K562 (cell line): ENCODE data around the gene CACNA1C. TPM values are rescaled to one million over a fixed set of nuclear protein-coding genes. Genes with fewer than 3 reads are reported as not detected.

ENCODE experiments used
- ATAC-seq: fragments of 200-7000 bp; cut with Tn5 transposase; 3 replicates; pipeline ENCODE4 v1.9.1; 2020; ENCODE audit warnings: moderate library complexity
- BruUV-seq: library from RNA; stranded (reverse); fragments of 400-500 nt; replicated peaks from 2 replicates; lab custom pipeline; 2021; lab: Mats Ljungman, UMichigan
- CTCF ChIA-PET: fragments of 300-600 bp; formaldehyde crosslinking; extraction: SDS; loops from one replicate; lab custom pipeline; 2021; ENCODE audit warnings: low intra/inter-chr PET ratio; lab: Yijun Ruan, JAX
- POLR2A ChIA-PET: fragments of 300-600, 350-650 bp; sonication (Branson Sonifier 250); formaldehyde crosslinking; extraction: SDS; loops from one replicate; lab custom pipeline; 2021; ENCODE audit warnings: antibody characterized with exemption, inconsistent platforms; lab: Yijun Ruan, JAX
- DNase-seq, 4 experiments: peaks; one replicate each; pipeline versions ENCODE4 v3.0.0 to v3.0.0-alpha.2; 2011 to 2018; ENCODE audit warnings: low spot score in 3 of 4, mixed read lengths in 3 of 4; ENCODE audit errors: extremely low read depth in 1 of 4
- FAIRE-seq: peaks from 2 replicates; lab custom pipeline; 2011; peaks lifted over from hg19 to GRCh38; lab: Jason Lieb, UNC
- H2AFZ ChIP-seq: 2 replicates; pipeline ENCODE4 v1.6.0; 2011; ENCODE audit warnings: low read depth, low read length, control low read depth, inconsistent platforms
- H3K27ac ChIP-seq: fragments of 200-600 bp; 3 replicates; pipeline ENCODE4 v1.8.0; 2011; ENCODE audit warnings: low read depth, mild to moderate bottlenecking, control low read depth, inconsistent platforms, low read length, moderate library complexity, mixed read lengths; ENCODE audit errors: extremely low read depth
- H3K27me3 ChIP-seq, 2 experiments: fragments of 300-600 bp in 1 of 2; 2 replicates in 1 of 2; 3 replicates in 1 of 2; pipeline versions ENCODE4 v1.6.0 to v1.8.0; 2011; ENCODE audit warnings: inconsistent platforms in 2 of 2, low read length in 2 of 2, mild to moderate bottlenecking in 1 of 2, mixed read lengths in 1 of 2, moderate library complexity in 1 of 2; ENCODE audit not compliant: control insufficient read depth in 2 of 2, insufficient read depth in 2 of 2
- H3K36me3 ChIP-seq: fragments of 300-600 bp; 3 replicates; pipeline ENCODE4 v1.8.0; 2011; ENCODE audit warnings: mild to moderate bottlenecking, low read length, inconsistent platforms; ENCODE audit not compliant: control insufficient read depth, insufficient read depth
- H3K4me1 ChIP-seq, 2 experiments: fragments of 200-600 bp in 1 of 2; replicated peaks in 1 of 2; 2 replicates in 1 of 2; 3 replicates in 1 of 2; pipeline versions ENCODE4 v1.5.1 to v1.8.0; 2011; ENCODE audit warnings: inconsistent platforms in 2 of 2, low read length in 2 of 2, mild to moderate bottlenecking in 1 of 2, mixed read lengths in 1 of 2, moderate library complexity in 1 of 2; ENCODE audit not compliant: control insufficient read depth in 2 of 2, insufficient read depth in 2 of 2
- H3K4me2 ChIP-seq: 2 replicates; pipeline ENCODE4 v1.6.1; 2011; ENCODE audit warnings: low read length, control low read depth, inconsistent platforms, mixed read lengths; ENCODE audit not compliant: insufficient read depth
- H3K4me3 ChIP-seq: fragments of 200-600 bp; sonication (generic), shearing (Covaris generic); 2 replicates; pipeline ENCODE4 v1.5.1; 2016; ENCODE audit warnings: control low read depth, inconsistent platforms
- H3K79me2 ChIP-seq: fragments of 200-600 bp; 3 replicates; pipeline ENCODE4 v1.8.0; 2011; ENCODE audit warnings: low read length, inconsistent platforms; ENCODE audit not compliant: control insufficient read depth, insufficient read depth
- H3K9ac ChIP-seq, 2 experiments: 2 replicates each; pipeline versions ENCODE4 v1.6.0 to v1.6.1; 2011; ENCODE audit warnings: low read depth in 2 of 2, low read length in 2 of 2, control low read depth in 1 of 2, inconsistent platforms in 1 of 2, mild to moderate bottlenecking in 1 of 2, mixed read lengths in 1 of 2; ENCODE audit not compliant: insufficient read depth in 1 of 2
- H3K9me1 ChIP-seq: one replicate; pipeline ENCODE4 v1.6.0; 2011; ENCODE audit warnings: inconsistent platforms, mild to moderate bottlenecking, low read length, moderate library complexity; ENCODE audit not compliant: control insufficient read depth, insufficient read depth
- H3K9me3 ChIP-seq: replicated peaks from 2 replicates; pipeline ENCODE4 v1.5.1; 2011; ENCODE audit warnings: low read depth, low read length, inconsistent platforms; ENCODE audit not compliant: control insufficient read depth, insufficient read depth
- H4K20me1 ChIP-seq: replicated peaks from 2 replicates; pipeline ENCODE4 v1.6.1; 2011; ENCODE audit warnings: low read length, inconsistent platforms, mixed read lengths; ENCODE audit not compliant: control insufficient read depth, insufficient read depth
- NRF1 ChIP-seq, 2 experiments: fragments of 450-650 bp; IDR thresholded peaks in 1 of 2; conservative IDR thresholded peaks in 1 of 2; 2 replicates each; pipeline ENCODE4 v1.6.1; 2014; ENCODE audit warnings: mild to moderate bottlenecking in 2 of 2
- WGBS: fragments of 100-300 bp; shearing (Covaris generic); methylation state at CpG from one replicate; pipeline ENCODE4 v1.1.6; 2016; ENCODE audit warnings: low coverage, mixed read lengths; ENCODE audit not compliant: insufficient coverage; ENCODE audit errors: missing lambda C conversion rate; 5-methylcytosine and 5-hydroxymethylcytosine counted together
- in situ Hi-C: fragments of 300-500 bp; cut with MboI; formaldehyde crosslinking; loops from 4 replicates; pipeline ENCODE4 v1.15.0; 2018; ENCODE audit warnings: inconsistent platforms, mixed read lengths
- intact Hi-C: fragments of 100-400 bp; cut with micrococcal nuclease; formaldehyde crosslinking; loops from 2 replicates; pipeline ENCODE4 v1.14.2; 2022
- polyA plus RNA-seq, 8 experiments: library from polyadenylated mRNA; depleted of rRNA in 4 of 8; stranded (reverse) in 5 of 8; unstranded in 3 of 8; fragments of >200 nt; fragmentation: Nextera tagmentation in 2 of 8; fragmentation: Illumina TruSeq in 1 of 8; extraction: Ambion mirVana in 2 of 8; extraction: Trizol in 1 of 8; gene quantifications; 2 replicates each; pipeline versions ENCODE4 v1.2.1 to v1.2.3, GENCODE V29; 2011 to 2014; ENCODE audit warnings: inconsistent platforms in 1 of 8, missing spikeins in 1 of 8
- total RNA-seq, 7 experiments: library from RNA; depleted of rRNA in 6 of 7; stranded (reverse); fragments of >200 nt in 6 of 7; fragmentation: Illumina TruSeq in 2 of 7; extraction: Trizol in 2 of 7; gene quantifications; 2 replicates each; pipeline versions ENCODE4 v1.2.1 to v1.2.3, GENCODE V29; 2011 to 2021; ENCODE audit warnings: low replicate concordance in 1 of 7
- TF ChIP-seq, protein P1 (sequence below): IDR thresholded peaks from 2 replicates; pipeline ENCODE4 v1.6.1; 2011; ENCODE audit warnings: borderline replicate concordance, low read depth, mild to moderate bottlenecking, moderate library complexity, low read length; ENCODE audit not compliant: insufficient read depth, poor library complexity, severe bottlenecking

The CACNA1C gene
- total and polyA plus RNA-seq, 9 of the 15 experiments (the other 6 are each of a cell fraction or from before 2014, with no cell fraction given), result not detected

DNA sequence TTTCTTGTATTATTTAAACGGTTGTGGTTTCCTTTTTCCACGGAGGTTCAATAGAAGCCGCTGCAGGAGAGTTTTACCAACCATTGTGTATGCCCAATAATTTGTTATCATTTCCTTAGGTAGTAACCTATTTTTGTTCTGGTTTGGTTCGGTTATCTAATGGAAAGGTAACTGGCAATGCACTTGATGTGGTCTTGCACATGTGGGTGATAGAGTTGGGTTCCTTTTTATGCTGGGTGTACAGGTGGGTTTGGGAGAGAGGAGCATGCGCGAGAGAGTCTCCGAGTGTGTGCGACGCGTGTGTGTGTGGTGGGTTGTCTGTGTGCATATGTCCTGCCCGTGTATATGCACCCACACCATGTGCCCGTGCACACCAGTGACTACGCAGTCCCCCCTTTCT lies 639.3 kb downstream of the CACNA1C start:
- no peaks in the 10 kb centered on the region for H3K79me2 ChIP-seq
- peak in 1 of 2 experiments; percentile 19; a peak in 1 of 4 replicates for TF ChIP-seq NRF1 (conservative IDR thresholded peaks at IDR 0.05 in 1 of 2, IDR thresholded peaks at IDR 0.05 in 1 of 2)
- TF ChIP-seq, protein P1, sequence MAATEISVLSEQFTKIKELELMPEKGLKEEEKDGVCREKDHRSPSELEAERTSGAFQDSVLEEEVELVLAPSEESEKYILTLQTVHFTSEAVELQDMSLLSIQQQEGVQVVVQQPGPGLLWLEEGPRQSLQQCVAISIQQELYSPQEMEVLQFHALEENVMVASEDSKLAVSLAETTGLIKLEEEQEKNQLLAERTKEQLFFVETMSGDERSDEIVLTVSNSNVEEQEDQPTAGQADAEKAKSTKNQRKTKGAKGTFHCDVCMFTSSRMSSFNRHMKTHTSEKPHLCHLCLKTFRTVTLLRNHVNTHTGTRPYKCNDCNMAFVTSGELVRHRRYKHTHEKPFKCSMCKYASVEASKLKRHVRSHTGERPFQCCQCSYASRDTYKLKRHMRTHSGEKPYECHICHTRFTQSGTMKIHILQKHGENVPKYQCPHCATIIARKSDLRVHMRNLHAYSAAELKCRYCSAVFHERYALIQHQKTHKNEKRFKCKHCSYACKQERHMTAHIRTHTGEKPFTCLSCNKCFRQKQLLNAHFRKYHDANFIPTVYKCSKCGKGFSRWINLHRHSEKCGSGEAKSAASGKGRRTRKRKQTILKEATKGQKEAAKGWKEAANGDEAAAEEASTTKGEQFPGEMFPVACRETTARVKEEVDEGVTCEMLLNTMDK, result no peak
- TF ChIP-seq, all 486 proteins: peak for 1
- ATAC-seq, result no peak
- peaks cover 0 to 11% of the 10 kb centered on the region in 2 experiments; a peak in 2 of 5 replicates for H3K4me1 ChIP-seq
- no peak overlapping the region for H3K9ac ChIP-seq
- intact Hi-C loops, result no loop called here
- H4K20me1 ChIP-seq, result no peaks in the 10 kb centered on the region
- FAIRE-seq, result no peak
- no peak overlapping the region for H3K27ac ChIP-seq
- no peak overlapping the region for H3K4me2 ChIP-seq
- no peak for DNase-seq
- H3K9me3 ChIP-seq, result no peaks in the 10 kb centered on the region
- no peaks in the 10 kb centered on the region for H3K36me3 ChIP-seq
- BruUV-seq, result no TSS peak
- H3K4me3 ChIP-seq, result no peak overlapping the region
- in situ Hi-C loops, result no loop called here
- ChIA-PET POLR2A (no interaction called here), CTCF (no interaction called here)
- WGBS, result 5% methylated on average over 12 of the region's 13 CpGs
- H2AFZ ChIP-seq, result no peak overlapping the region
- H3K27me3 ChIP-seq, result peaks cover 8 to 23% of the 10 kb centered on the region in 2 experiments; a peak in 4 of 5 replicates
- H3K9me1 ChIP-seq, result no peaks in the 10 kb centered on the region
